IMR-90 (cell line): ENCODE results near the gene CD3E. TPM values are rescaled to one million over a fixed set of nuclear protein-coding genes. Genes with fewer than 3 reads are reported as not detected.

ENCODE experiments used
- ATAC-seq: fragments of 200-7000 bp; cut with Tn5 transposase; 2 replicates; pipeline ENCODE4 v1.9.1; 2020; ENCODE audit warnings: low read depth, mild to moderate bottlenecking, moderate library complexity
- BruUV-seq: library from RNA; stranded (reverse); fragments of 400-500 nt; replicated peaks from 2 replicates; lab custom pipeline; 2021; lab: Mats Ljungman, UMichigan
- CTCF ChIA-PET: fragments of 300-600 bp; formaldehyde crosslinking; extraction: SDS; loops from one replicate; lab custom pipeline; 2021; ENCODE audit warnings: antibody characterized with exemption; lab: Yijun Ruan, JAX
- POLR2A ChIA-PET: fragments of 300-600 bp; sonication (Branson Sonifier 250); formaldehyde crosslinking; loops from one replicate; lab custom pipeline; 2022; ENCODE audit warnings: antibody characterized with exemption; ENCODE audit not compliant: unreplicated experiment; lab: Charles Lee
- DNase-seq: peaks from one replicate; pipeline ENCODE4 v3.0.0; 2013
- H2AFZ ChIP-seq: replicated peaks from 2 replicates; pipeline ENCODE3; 2013; ENCODE audit warnings: low read length, mild to moderate bottlenecking; ENCODE audit not compliant: poor library complexity
- H2AK5ac ChIP-seq: 2 replicates; pipeline ENCODE4 v1.6.1; 2013; ENCODE audit warnings: low read depth, low read length, inconsistent platforms
- H2AK9ac ChIP-seq: replicated peaks from 2 replicates; pipeline ENCODE3; 2013; ENCODE audit warnings: mild to moderate bottlenecking, low read depth, low read length, moderate library complexity; ENCODE audit not compliant: poor library complexity
- H2BK120ac ChIP-seq: 2 replicates; pipeline ENCODE4 v1.6.1; 2013; ENCODE audit warnings: low read depth, low read length, inconsistent platforms
- H2BK15ac ChIP-seq: 3 replicates; pipeline ENCODE4 v1.6.1; 2013; ENCODE audit warnings: low read depth, low read length, inconsistent platforms
- H2BK20ac ChIP-seq: 2 replicates; pipeline ENCODE4 v1.6.1; 2013; ENCODE audit warnings: low read depth, mild to moderate bottlenecking, inconsistent platforms, low read length, moderate library complexity
- H2BK5ac ChIP-seq: 2 replicates; pipeline ENCODE4 v1.6.1; 2013; ENCODE audit warnings: mild to moderate bottlenecking, low read depth, low read length, inconsistent platforms; ENCODE audit not compliant: poor library complexity, severe bottlenecking
- H3K14ac ChIP-seq: replicated peaks from 2 replicates; pipeline ENCODE4 v1.6.1; 2013; ENCODE audit warnings: low read depth, low read length, inconsistent platforms
- H3K18ac ChIP-seq: 2 replicates; pipeline ENCODE4 v1.6.1; 2013; ENCODE audit warnings: low read depth, low read length, control low read depth
- H3K23ac ChIP-seq: 2 replicates; pipeline ENCODE4 v1.6.1; 2013; ENCODE audit warnings: low read depth, low read length, inconsistent platforms
- H3K27ac ChIP-seq: 2 replicates; pipeline ENCODE4 v1.5.1; 2013; ENCODE audit warnings: mild to moderate bottlenecking, control low read depth, low read length; ENCODE audit not compliant: insufficient read depth
- H3K27me3 ChIP-seq: 2 replicates; pipeline ENCODE4 v1.6.1; 2013; ENCODE audit warnings: low read length; ENCODE audit not compliant: control insufficient read depth, insufficient read depth
- H3K36me3 ChIP-seq: 2 replicates; pipeline ENCODE4 v1.6.1; 2013; ENCODE audit warnings: low read length, mixed read lengths; ENCODE audit not compliant: control insufficient read depth, insufficient read depth
- H3K4ac ChIP-seq: 2 replicates; pipeline ENCODE4 v1.6.1; 2013; ENCODE audit warnings: low read depth, low read length, inconsistent platforms
- H3K4me1 ChIP-seq: 2 replicates; pipeline ENCODE4 v1.6.1; 2013; ENCODE audit warnings: low read length, mixed read lengths; ENCODE audit not compliant: control insufficient read depth, insufficient read depth
- H3K4me2 ChIP-seq: 2 replicates; pipeline ENCODE4 v1.6.1; 2013; ENCODE audit warnings: low read depth, mild to moderate bottlenecking, control low read depth, low read length, moderate library complexity
- H3K4me3 ChIP-seq: 2 replicates; pipeline ENCODE4 v1.5.1; 2013; ENCODE audit warnings: low read depth, mild to moderate bottlenecking, control low read depth, low read length, moderate library complexity; ENCODE audit not compliant: insufficient read depth
- H3K56ac ChIP-seq: 2 replicates; pipeline ENCODE4 v1.6.1; 2013; ENCODE audit warnings: low read length, inconsistent platforms; ENCODE audit not compliant: insufficient read depth; ENCODE audit errors: extremely low read depth
- H3K79me1 ChIP-seq, 2 experiments: 2 replicates each; pipeline ENCODE4 v1.6.1; 2013; ENCODE audit warnings: low read length in 2 of 2, inconsistent platforms in 1 of 2, low read depth in 1 of 2
- H3K9ac ChIP-seq: 2 replicates; pipeline ENCODE4 v1.6.1; 2013; ENCODE audit warnings: low read depth, low read length, control low read depth
- H3K9me1 ChIP-seq: 2 replicates; pipeline ENCODE4 v1.6.1; 2013; ENCODE audit warnings: low read length, inconsistent platforms; ENCODE audit not compliant: insufficient read depth
- H3K9me3 ChIP-seq: 2 replicates; pipeline ENCODE4 v1.6.1; 2013; ENCODE audit warnings: low read length; ENCODE audit not compliant: control insufficient read depth, insufficient read depth
- H4K20me1 ChIP-seq: 2 replicates; pipeline ENCODE4 v1.6.1; 2013; ENCODE audit warnings: low read length, inconsistent platforms; ENCODE audit not compliant: insufficient read depth
- H4K5ac ChIP-seq: 2 replicates; pipeline ENCODE4 v1.6.1; 2013; ENCODE audit warnings: mild to moderate bottlenecking, low read depth, low read length, control low read depth
- H4K8ac ChIP-seq, 2 experiments: 2 replicates each; pipeline ENCODE4 v1.6.1; 2013; ENCODE audit warnings: low read depth in 2 of 2, low read length in 2 of 2, control low read depth in 1 of 2, inconsistent platforms in 1 of 2
- H4K91ac ChIP-seq: 2 replicates; pipeline ENCODE4 v1.6.1; 2013; ENCODE audit warnings: low read depth, low read length, inconsistent platforms; ENCODE audit not compliant: insufficient read depth
- FOS ChIP-seq: fragments of 150-350 bp; IDR thresholded peaks from 2 replicates; pipeline ENCODE4 v1.6.1; 2016; ENCODE audit warnings: low read depth, low read length
- RFX5 ChIP-seq: IDR thresholded peaks from 2 replicates; pipeline ENCODE4 v1.8.0; 2012; ENCODE audit warnings: low read depth, mild to moderate bottlenecking, low read length, moderate library complexity
- SMC3 ChIP-seq: fragments of 150-350 bp; IDR thresholded peaks from 2 replicates; pipeline ENCODE4 v1.6.1; 2016; ENCODE audit warnings: low read depth, mild to moderate bottlenecking, antibody characterized with exemption, low read length, moderate library complexity
- WGBS, 2 experiments: methylation state at CpG; one replicate each; pipeline versions ENCODE4 v1.1.5 to v1.1.7; 2013; ENCODE audit warnings: missing lambda C conversion rate in 2 of 2; ENCODE audit not compliant: insufficient read length in 1 of 2; ENCODE audit errors: extremely low coverage in 2 of 2; 5-methylcytosine and 5-hydroxymethylcytosine counted together
- dilution Hi-C: fragments of 300-500 bp; cut with HindIII; formaldehyde crosslinking; loops from one replicate; pipeline ENCODE4 v1.14.3; 2018; ENCODE audit warnings: low sequenced_read_pairs; ENCODE audit not compliant: unreplicated experiment
- in situ Hi-C: fragments of 300-500 bp; cut with MboI; formaldehyde crosslinking; loops from 3 replicates; pipeline ENCODE4 v1.14.3; 2019; ENCODE audit warnings: low sequenced_read_pairs, inconsistent platforms, mixed read lengths
- intact Hi-C: fragments of 100-400 bp; cut with micrococcal nuclease; formaldehyde crosslinking; loops from 2 replicates; pipeline ENCODE4 v1.10.0; 2022
- polyA plus RNA-seq, 3 experiments: library from polyadenylated mRNA; depleted of rRNA; stranded (reverse); fragments of >200 nt; gene quantifications; 2 replicates each; pipeline ENCODE4 v1.2.3, GENCODE V29; 2012; ENCODE audit warnings: low replicate concordance in 1 of 3
- total RNA-seq: library from RNA; depleted of rRNA; stranded (reverse); fragments of >200 nt; gene quantifications from 2 replicates; pipeline ENCODE4 v1.2.3, GENCODE V29; 2012

CD3E gene
- total and polyA plus RNA-seq, 2 of the 4 experiments (the other 2 are of a cell fraction), result not detected

GRCh38 chr11:118260353-118260752, 44.2 kb upstream of the CD3E start:
- no peak overlapping the region for H2BK120ac ChIP-seq
- no peaks in the 10 kb centered on the region for H3K36me3 ChIP-seq
- no peak overlapping the region for H2BK20ac ChIP-seq
- no peak overlapping the region for H3K56ac ChIP-seq
- no peak overlapping the region for H3K4ac ChIP-seq
- in situ Hi-C loops, result no loop called here
- ATAC-seq, result no peak
- H3K4me2 ChIP-seq, result no peak overlapping the region
- H4K8ac ChIP-seq, result no peak overlapping the region
- no peak overlapping the region for H2BK15ac ChIP-seq
- H3K18ac ChIP-seq, result no peak overlapping the region
- no peak overlapping the region for H2BK5ac ChIP-seq
- dilution Hi-C loops, result no loop called here
- CTCF ChIA-PET, result no interaction called here
- no peak overlapping the region for H2AFZ ChIP-seq
- H2AK9ac ChIP-seq, result no peak overlapping the region
- no peak overlapping the region for H4K91ac ChIP-seq
- WGBS, 2 experiments, result no CpG with 5 or more reads among the region's 3 CpGs
- H3K14ac ChIP-seq, result no peak overlapping the region
- no peaks in the 10 kb centered on the region for H3K9me3 ChIP-seq
- intact Hi-C loops, result no loop called here
- H4K20me1 ChIP-seq, result no peaks in the 10 kb centered on the region
- H3K23ac ChIP-seq, result no peak overlapping the region
- H3K4me3 ChIP-seq, result no peak overlapping the region
- H3K27me3 ChIP-seq, result peaks cover 21% of the 10 kb centered on the region
- no peak overlapping the region for H3K9ac ChIP-seq
- H2AK5ac ChIP-seq, result no peak overlapping the region
- no peaks in the 10 kb centered on the region for H3K9me1 ChIP-seq
- H4K5ac ChIP-seq, result no peak overlapping the region
- DNase-seq, result no peak
- no TSS peak for BruUV-seq
- POLR2A ChIA-PET, result no interaction called here
- no peak overlapping the region for H3K27ac ChIP-seq
- H3K79me1 ChIP-seq, result no peaks in the 10 kb centered on the region
- no peaks in the 10 kb centered on the region for H3K4me1 ChIP-seq
- no peak for TF ChIP-seq FOS
- no peak for TF ChIP-seq SMC3
- TF ChIP-seq RFX5, result no peak
